Caco-2 (cell line): ENCODE measurements around the gene SSH2. TPM values are rescaled to one million over a fixed set of nuclear protein-coding genes. Genes with fewer than 3 reads are reported as not detected.

Source experiments
- BruUV-seq: library from RNA; stranded (reverse); fragments of 400-500 nt; replicated peaks from 2 replicates; lab custom pipeline; 2021; lab: Mats Ljungman, UMichigan
- CTCF ChIA-PET: fragments of 300-600 bp; sonication (Branson Sonifier 250); formaldehyde crosslinking; loops from one replicate; lab custom pipeline; 2022; ENCODE audit warnings: antibody characterized with exemption; lab: Charles Lee
- POLR2A ChIA-PET: fragments of 300-600 bp; sonication (Branson Sonifier 250); formaldehyde crosslinking; loops from one replicate; lab custom pipeline; 2022; ENCODE audit warnings: antibody characterized with exemption; lab: Charles Lee
- DNase-seq, 2 experiments: peaks; one replicate each; pipeline versions ENCODE4 v3.0.0 to v3.0.0-alpha.2; 2020 to 2022
- H3K27me3 ChIP-seq: replicated peaks from 2 replicates; pipeline ENCODE4 v1.6.0; 2011; ENCODE audit warnings: low read length; ENCODE audit not compliant: control insufficient read depth, insufficient read depth
- H3K36me3 ChIP-seq: 2 replicates; pipeline ENCODE4 v1.5.1; 2011; ENCODE audit warnings: low read length; ENCODE audit not compliant: control insufficient read depth, insufficient read depth
- H3K4me1 ChIP-seq: fragments of 250-450 bp; sonication (Bioruptor Pico); 2 replicates; pipeline ENCODE4 v1.5.1; 2020; ENCODE audit warnings: mild to moderate bottlenecking
- H3K4me3 ChIP-seq: 2 replicates; pipeline ENCODE4 v1.5.1; 2011; ENCODE audit warnings: low read depth, mild to moderate bottlenecking, control low read depth, low read length
- H3K9me3 ChIP-seq: fragments of 250-450 bp; sonication (Bioruptor Pico); 2 replicates; pipeline ENCODE4 v1.5.1; 2020; ENCODE audit warnings: mild to moderate bottlenecking, moderate library complexity
- H3K27ac Mint-ChIP-seq: one replicate; pipeline ENCODE4 v1.8.0; 2022; ENCODE audit warnings: mixed read lengths; ENCODE audit not compliant: unreplicated experiment
- H3K27me3 Mint-ChIP-seq: one replicate; pipeline ENCODE4 v1.8.0; 2022; ENCODE audit warnings: mixed read lengths; ENCODE audit not compliant: insufficient read depth, unreplicated experiment
- H3K36me3 Mint-ChIP-seq: one replicate; pipeline ENCODE4 v1.8.0; 2022; ENCODE audit warnings: mild to moderate bottlenecking, mixed read lengths; ENCODE audit not compliant: insufficient read depth, unreplicated experiment
- H3K4me1 Mint-ChIP-seq: one replicate; pipeline ENCODE4 v1.8.0; 2022; ENCODE audit warnings: low read depth, mixed read lengths; ENCODE audit not compliant: unreplicated experiment
- H3K4me3 Mint-ChIP-seq: one replicate; pipeline ENCODE4 v1.8.0; 2022; ENCODE audit warnings: mild to moderate bottlenecking, moderate library complexity, mixed read lengths; ENCODE audit not compliant: unreplicated experiment
- H3K9me3 Mint-ChIP-seq: one replicate; pipeline ENCODE4 v1.8.0; 2022; ENCODE audit warnings: mixed read lengths; ENCODE audit not compliant: unreplicated experiment
- CTCF ChIP-seq, 2 experiments: fragments of 200-600 bp in 1 of 2; IDR thresholded peaks; 1 replicate in 1 of 2; 2 replicates in 1 of 2; pipeline versions ENCODE4 v1.5.1 to v1.8.0; 2011 to 2022; ENCODE audit warnings: antibody characterized with exemption in 1 of 2, control low read depth in 1 of 2, inconsistent platforms in 1 of 2, low read depth in 1 of 2, low read length in 1 of 2, mild to moderate bottlenecking in 1 of 2, moderate library complexity in 1 of 2; ENCODE audit not compliant: insufficient read depth in 1 of 2, severe bottlenecking in 1 of 2, unreplicated experiment in 1 of 2
- intact Hi-C: fragments of 100-400 bp; cut with micrococcal nuclease; formaldehyde crosslinking; loops from one replicate; pipeline ENCODE4 v1.10.0; 2022; ENCODE audit not compliant: unreplicated experiment
- total RNA-seq: library from RNA; stranded (reverse); gene quantifications from 2 replicates; pipeline ENCODE4 v1.2.3, GENCODE V29; 2022

The SSH2 gene
- total RNA-seq, 1 experiment from 2014 or later, result 48.2 TPM

DNA sequence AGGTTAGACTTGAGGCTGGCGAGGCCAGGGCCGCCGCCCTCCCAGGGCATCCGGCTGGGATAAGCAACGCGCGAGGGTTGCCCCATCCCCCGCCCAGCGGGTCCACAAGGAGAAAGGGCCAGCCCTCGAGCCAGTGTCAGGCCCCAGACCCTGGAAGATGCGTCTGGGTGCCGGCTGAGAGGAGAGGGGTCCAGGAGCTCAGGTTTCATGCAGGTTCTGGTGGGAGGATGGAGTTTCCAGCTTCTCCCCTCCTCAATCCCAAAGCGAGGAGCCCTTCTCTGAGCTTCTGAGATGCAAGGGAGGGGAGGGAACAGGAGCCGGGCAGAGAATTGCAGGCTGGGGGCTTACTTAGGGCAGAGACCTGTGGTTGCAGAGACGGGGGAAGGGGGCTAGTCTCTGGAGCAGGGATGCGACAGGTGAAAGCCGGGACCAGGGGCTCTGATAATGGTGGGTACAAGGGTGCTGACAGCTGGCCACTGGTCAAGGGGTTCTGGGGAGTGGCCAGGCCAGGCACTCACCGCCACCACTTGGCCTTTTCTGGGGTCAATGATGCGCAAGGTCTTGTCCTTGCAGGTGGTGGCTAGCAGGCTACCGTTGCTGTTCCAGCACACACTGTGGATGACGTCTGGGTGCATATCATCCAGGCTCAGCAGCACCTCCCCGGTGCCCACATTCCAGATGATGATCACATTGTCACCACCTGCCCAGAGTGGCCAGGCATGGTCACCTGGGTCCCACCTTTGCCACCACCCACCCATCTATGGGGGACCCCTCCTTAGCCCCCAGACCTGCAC, 311.6 kb downstream of the SSH2 start:
- H3K4me3 Mint-ChIP-seq, result peak overlapping the region; percentile 87

DNA sequence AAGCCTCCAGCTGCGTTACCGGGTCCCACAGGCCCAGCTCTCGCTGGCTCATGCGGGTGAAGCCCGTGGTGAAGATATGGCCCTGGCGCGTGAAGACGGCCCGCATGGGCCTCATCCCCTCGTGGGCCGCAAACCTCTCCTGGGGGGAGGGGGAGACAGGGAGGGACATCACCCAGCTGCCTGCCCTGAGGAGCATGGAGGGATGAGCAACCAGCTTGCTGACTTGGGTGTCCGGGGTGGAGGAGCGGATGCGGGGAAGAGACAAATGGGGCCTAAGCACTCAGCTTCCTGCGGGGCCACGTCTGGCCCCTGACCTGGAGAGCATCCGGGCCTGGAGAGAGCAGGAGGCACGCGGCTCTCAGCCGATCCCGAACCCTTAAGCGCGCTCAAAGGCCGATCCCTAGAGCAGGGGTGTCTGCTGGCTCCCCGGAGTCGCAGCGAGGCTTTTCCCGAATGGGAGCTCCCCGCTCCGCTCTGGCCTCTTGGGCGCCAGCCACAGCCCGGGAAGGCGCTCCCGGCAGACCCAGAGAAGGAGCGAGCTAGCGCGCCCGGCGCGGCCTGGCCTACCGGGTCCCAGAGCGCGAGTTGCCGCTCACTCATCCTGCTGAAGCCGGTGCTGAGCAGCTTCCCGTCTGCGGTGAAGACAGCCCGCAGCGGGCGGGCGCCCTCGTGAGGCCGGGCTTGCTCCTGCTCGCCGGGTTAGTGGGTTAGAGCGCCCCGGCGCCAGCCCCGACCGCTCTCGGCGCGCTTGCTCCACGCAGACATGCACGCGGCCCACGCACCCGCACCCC, 312.4 kb downstream of the SSH2 start:
- Mint-ChIP-seq H3K4me3 (peak overlapping the region; percentile 87), H3K36me3 (peaks cover 6% of the 10 kb centered on the region), H3K27me3 (peaks cover 5% of the 10 kb centered on the region), H3K9me3 (no peaks in the 10 kb centered on the region), H3K27ac (peak overlapping the region; percentile 19), H3K4me1 (peaks cover 9% of the 10 kb centered on the region)
- peak; percentile 75 to 93 for TF ChIP-seq CTCF (IDR thresholded peaks at IDR 0.05; ENCODE audit: insufficient read depth in 1 of 2, low read depth in 1 of 2, low read length in 1 of 2, severe bottlenecking in 1 of 2, unreplicated experiment in 1 of 2)
- Histone ChIP-seq H3K4me1 (peaks cover 23% of the 10 kb centered on the region), H3K9me3 (no peaks in the 10 kb centered on the region), H3K36me3 (no peaks in the 10 kb centered on the region), H3K4me3 (peak overlapping the region; percentile 42), H3K27me3 (peaks cover 8% of the 10 kb centered on the region)
- ChIA-PET CTCF (interaction anchor here (0.6 to 5.2 kb wide), 37 partner anchors 8 to 887 kb away, joined by 3 to 69 read pairs (median 5); partner anchors contain the start of genes ABHD15, ANKRD13B and TP53I13), POLR2A (interaction anchor here (1.7 kb wide), 1 partner anchor 24 kb away, joined by 6 read pairs; no protein-coding TSS in a partner anchor)
- no TSS peak for BruUV-seq
- peak; percentile 81 to 89 for DNase-seq
- intact Hi-C loops, result loop anchor here (2.0 to 5.0 kb wide), 2 partner anchors 37 to 160 kb away; no protein-coding TSS in a partner anchor

More for the DNA sequence above, 311.6 kb downstream of the SSH2 start:
- ChIA-PET POLR2A (no interaction called here), CTCF (interaction anchor here (0.8 to 5.2 kb wide), 22 partner anchors 7 to 495 kb away, joined by 3 to 69 read pairs (median 7); partner anchors contain the start of genes ABHD15, ANKRD13B and TP53I13)
- no TSS peak for BruUV-seq
- Histone ChIP-seq H3K36me3 (no peaks in the 10 kb centered on the region), H3K4me3 (peak overlapping the region; percentile 42), H3K27me3 (peaks cover 8% of the 10 kb centered on the region), H3K4me1 (peaks cover 25% of the 10 kb centered on the region), H3K9me3 (no peaks in the 10 kb centered on the region)
- TF ChIP-seq CTCF (IDR thresholded peaks at IDR 0.05; ENCODE audit: insufficient read depth in 1 of 2, low read depth in 1 of 2, low read length in 1 of 2, severe bottlenecking in 1 of 2, unreplicated experiment in 1 of 2), result peak in 1 of 2 experiments; percentile 9
- no peak overlapping the region for H3K27ac Mint-ChIP-seq
- H3K9me3 Mint-ChIP-seq, result no peaks in the 10 kb centered on the region
- peaks cover 5% of the 10 kb centered on the region for H3K27me3 Mint-ChIP-seq
- H3K4me1 Mint-ChIP-seq, result peaks cover 15% of the 10 kb centered on the region
- H3K36me3 Mint-ChIP-seq, result peaks cover 6% of the 10 kb centered on the region
- no peak for DNase-seq
- intact Hi-C loops, result loop anchor here (5.0 kb wide), 1 partner anchor 159 kb away; no protein-coding TSS in a partner anchor

DNA sequence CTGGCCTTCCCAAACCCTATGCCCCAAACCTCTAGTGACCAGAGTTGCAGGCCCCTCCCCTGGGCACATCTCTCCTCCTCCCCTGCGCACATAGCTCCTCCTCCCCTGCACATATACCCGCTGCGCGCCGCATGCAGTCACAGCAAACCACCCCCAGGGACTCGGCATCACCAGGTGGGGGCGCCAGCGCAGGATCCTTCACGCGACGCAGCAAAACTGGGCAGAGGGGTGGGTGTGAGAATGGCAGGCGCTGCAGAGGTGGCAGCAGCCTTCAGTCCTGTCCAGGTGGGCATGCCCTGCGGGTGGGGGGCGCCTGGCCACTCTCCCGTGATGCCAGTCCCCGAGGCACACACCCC, 312.9 kb downstream of the SSH2 start:
- Mint-ChIP-seq H3K27ac (peak overlapping the region; percentile 19), H3K4me1 (peaks cover 9% of the 10 kb centered on the region), H3K9me3 (no peaks in the 10 kb centered on the region), H3K4me3 (peak overlapping the region; percentile 87), H3K36me3 (peaks cover 3% of the 10 kb centered on the region), H3K27me3 (peaks cover 5% of the 10 kb centered on the region)
- peak; percentile 85 to 87 for DNase-seq
- POLR2A ChIA-PET, result interaction anchor here (0.5 to 1.7 kb wide), 2 partner anchors 19 to 23 kb away, joined by 3 to 6 read pairs; no protein-coding TSS in a partner anchor
- CTCF ChIA-PET, result interaction anchor here (0.5 to 5.2 kb wide), 39 partner anchors 9 to 558 kb away, joined by 3 to 69 read pairs (median 5); partner anchors contain the start of genes ABHD15, ANKRD13B, NUFIP2 and TP53I13
- H3K4me3 ChIP-seq, result peak overlapping the region; percentile 42
- intact Hi-C loops, result loop anchor here (2.0 to 5.0 kb wide), 2 partner anchors 36 to 160 kb away; no protein-coding TSS in a partner anchor
- no peaks in the 10 kb centered on the region for H3K36me3 ChIP-seq
- peaks cover 8% of the 10 kb centered on the region for H3K27me3 ChIP-seq
- H3K4me1 ChIP-seq, result peaks cover 23% of the 10 kb centered on the region
- peak; percentile 67 to 74 for TF ChIP-seq CTCF (IDR thresholded peaks at IDR 0.05; ENCODE audit: insufficient read depth in 1 of 2, low read depth in 1 of 2, low read length in 1 of 2, severe bottlenecking in 1 of 2, unreplicated experiment in 1 of 2)
- H3K9me3 ChIP-seq, result no peaks in the 10 kb centered on the region
- no TSS peak for BruUV-seq
